H1 (cell line): ENCODE measurements around the gene TIMM10. TPM values are rescaled to one million over a fixed set of nuclear protein-coding genes. Genes with fewer than 3 reads are reported as not detected.

Experiments
- ATF3 ChIP-seq: IDR thresholded peaks from 2 replicates; pipeline ENCODE4 v1.6.1; 2011; ENCODE audit warnings: low read depth, mild to moderate bottlenecking, low read length; ENCODE audit not compliant: insufficient read depth
- BRCA1 ChIP-seq: IDR thresholded peaks from 2 replicates; pipeline ENCODE4 v1.6.1; 2012; ENCODE audit warnings: low read depth, low read length, improper control_type of control experiment
- CBX5 ChIP-seq: fragments of 300-800, 300-1000 bp; sonication (generic); IDR thresholded peaks from 2 replicates; pipeline ENCODE4 v1.7.1; 2016; ENCODE audit warnings: antibody characterized with exemption, low read length, low read depth
- CREB1 ChIP-seq: IDR thresholded peaks from 2 replicates; pipeline ENCODE4 v1.6.1; 2012; ENCODE audit warnings: inconsistent platforms
- E2F6 ChIP-seq: IDR thresholded peaks from 2 replicates; pipeline ENCODE4 v1.6.1; 2012; ENCODE audit warnings: inconsistent platforms
- EP300 ChIP-seq, 2 experiments: IDR thresholded peaks; 1 replicate in 1 of 2; 2 replicates in 1 of 2; pipeline ENCODE4 v1.6.1; 2011 to 2012; ENCODE audit warnings: low read depth in 2 of 2, low read length in 2 of 2, mild to moderate bottlenecking in 2 of 2, borderline replicate concordance in 1 of 2, inconsistent platforms in 1 of 2, moderate library complexity in 1 of 2
- EZH2 ChIP-seq: fragments of 200-600 bp; sonication (generic); IDR thresholded peaks from 2 replicates; pipeline ENCODE4 v1.7.1; 2012; ENCODE audit warnings: low read depth, mild to moderate bottlenecking, moderate library complexity, low read length, inconsistent platforms; ENCODE audit not compliant: severe bottlenecking
- FOSL1 ChIP-seq: IDR thresholded peaks from 2 replicates; pipeline ENCODE4 v1.6.1; 2011; ENCODE audit warnings: mild to moderate bottlenecking, low read depth, low read length, moderate library complexity; ENCODE audit not compliant: insufficient read depth
- GTF2F1 ChIP-seq: IDR thresholded peaks from 2 replicates; pipeline ENCODE4 v1.6.1; 2012; ENCODE audit warnings: low read depth, low read length, improper control_type of control experiment, borderline replicate concordance
- HDAC6 ChIP-seq: IDR thresholded peaks from one replicate; pipeline ENCODE4 v1.7.1; 2012; ENCODE audit warnings: low read depth, mild to moderate bottlenecking, inconsistent platforms, low read length, moderate library complexity
- KDM1A ChIP-seq: fragments of 200-600, 300-600 bp; sonication (generic); IDR thresholded peaks from 2 replicates; pipeline ENCODE4 v1.7.1; 2016; ENCODE audit warnings: mild to moderate bottlenecking, low read length, borderline replicate concordance
- PHF8 ChIP-seq: fragments of 200-600 bp; sonication (generic); conservative IDR thresholded peaks from 2 replicates; pipeline ENCODE4 v1.7.1; 2012; ENCODE audit warnings: low read depth, mild to moderate bottlenecking, inconsistent platforms, low read length, moderate library complexity
- POLR2AphosphoS5 ChIP-seq: IDR thresholded peaks from 2 replicates; pipeline ENCODE4 v1.6.1; 2011; ENCODE audit warnings: low read depth, low read length
- RFX5 ChIP-seq: IDR thresholded peaks from 2 replicates; pipeline ENCODE4 v1.6.1; 2011; ENCODE audit warnings: low read depth, low read length, improper control_type of control experiment, borderline replicate concordance
- RNF2 ChIP-seq: fragments of 200-900, 300-1000 bp; sonication (generic); IDR thresholded peaks from 2 replicates; pipeline ENCODE4 v1.7.1; 2016; ENCODE audit warnings: borderline replicate concordance, low read depth, mild to moderate bottlenecking, antibody characterized with exemption, low read length; ENCODE audit not compliant: poor library complexity, severe bottlenecking; ENCODE audit errors: missing control alignments
- SAP30 ChIP-seq: fragments of 300-600 bp; sonication (generic); IDR thresholded peaks from 2 replicates; pipeline ENCODE4 v1.7.1; 2012; ENCODE audit warnings: low read length, moderate library complexity, mild to moderate bottlenecking, inconsistent platforms; ENCODE audit not compliant: insufficient read depth, insufficient replicate concordance
- SIRT6 ChIP-seq: IDR thresholded peaks from one replicate; pipeline ENCODE4 v1.7.1; 2012; ENCODE audit warnings: low read length, inconsistent platforms
- SRF ChIP-seq: IDR thresholded peaks from 2 replicates; pipeline ENCODE4 v1.6.1; 2011; ENCODE audit warnings: mild to moderate bottlenecking, low read depth, low read length, moderate library complexity
- TCF12 ChIP-seq: IDR thresholded peaks from 2 replicates; pipeline ENCODE4 v1.6.1; 2011; ENCODE audit warnings: low read depth, mild to moderate bottlenecking, low read length
- TEAD4 ChIP-seq: IDR thresholded peaks from 2 replicates; pipeline ENCODE4 v1.6.1; 2012; ENCODE audit warnings: low read depth, low read length, inconsistent platforms, mixed read lengths
- polyA plus RNA-seq, 7 experiments: library from polyadenylated mRNA; depleted of rRNA in 3 of 7; stranded (reverse) in 5 of 7; unstranded in 2 of 7; fragments of >200 nt in 5 of 7; fragments of 200-250 nt in 2 of 7; gene quantifications; 1 replicate in 5 of 7; 2 replicates in 1 of 7; 4 replicates in 1 of 7; pipeline versions ENCODE4 v1.2.1 to v1.2.3, GENCODE V29; 2011 to 2013; ENCODE audit warnings: missing spikeins in 2 of 7, mixed read lengths in 2 of 7
- total RNA-seq: library from RNA; stranded (reverse); fragmentation: NEBNext Ultra II Directional; extraction: Animal tissue kit (Norgen Biotek cat#: 25700); gene quantifications from 2 replicates; pipeline ENCODE4 v1.2.1, GENCODE V29; 2021

TIMM10 gene
- total and polyA plus RNA-seq, 2 of the 8 experiments (the other 6 are each of a cell fraction or from before 2014, with no cell fraction given): 117 to 227 TPM

- TF ChIP-seq CBX5 (no peak), HDAC6 (no peak), GTF2F1 (no peak), RFX5 (no peak), BRCA1 (no peak), SRF (no peak), FOSL1 (no peak), POLR2AphosphoS5 (peak; percentile 30; the same call in 1 of the 2 replicates), SAP30 (peak; percentile 65), E2F6 (peak; percentile 71), CREB1 (no peak), KDM1A (peak; percentile 97), RNF2 (no peak), TCF12 (no peak), ATF3 (0 out of 2 replicates have a peak, but pooled peaks have one; percentile 9), EZH2 (no peak), EP300 (IDR thresholded peaks at IDR 0.05; ENCODE audit: borderline replicate concordance in 1 of 2, low read depth in 2 of 2, low read length in 2 of 2) (no peak), SIRT6 (no peak), TEAD4 (no peak), PHF8 (peak; percentile 41; the same call in 1 of the 2 replicates)
Measured at GRCh38 chr11:57514538-57515331, 15.8 kb downstream of the TIMM10 start (continued).
